AG09319 (cell line): ENCODE measurements around the gene GPR39.

Source experiments
- DNase-seq: peaks from one replicate; pipeline ENCODE4 v3.0.0-alpha.2; 2010; ENCODE audit warnings: low read depth; ENCODE audit errors: extremely low read depth
- TF ChIP-seq, protein P1 (sequence below): IDR thresholded peaks from 2 replicates; pipeline ENCODE4 v1.5.1; 2011; ENCODE audit warnings: low read depth, mild to moderate bottlenecking, inconsistent platforms, low read length, moderate library complexity

The GPR39 gene

DNA sequence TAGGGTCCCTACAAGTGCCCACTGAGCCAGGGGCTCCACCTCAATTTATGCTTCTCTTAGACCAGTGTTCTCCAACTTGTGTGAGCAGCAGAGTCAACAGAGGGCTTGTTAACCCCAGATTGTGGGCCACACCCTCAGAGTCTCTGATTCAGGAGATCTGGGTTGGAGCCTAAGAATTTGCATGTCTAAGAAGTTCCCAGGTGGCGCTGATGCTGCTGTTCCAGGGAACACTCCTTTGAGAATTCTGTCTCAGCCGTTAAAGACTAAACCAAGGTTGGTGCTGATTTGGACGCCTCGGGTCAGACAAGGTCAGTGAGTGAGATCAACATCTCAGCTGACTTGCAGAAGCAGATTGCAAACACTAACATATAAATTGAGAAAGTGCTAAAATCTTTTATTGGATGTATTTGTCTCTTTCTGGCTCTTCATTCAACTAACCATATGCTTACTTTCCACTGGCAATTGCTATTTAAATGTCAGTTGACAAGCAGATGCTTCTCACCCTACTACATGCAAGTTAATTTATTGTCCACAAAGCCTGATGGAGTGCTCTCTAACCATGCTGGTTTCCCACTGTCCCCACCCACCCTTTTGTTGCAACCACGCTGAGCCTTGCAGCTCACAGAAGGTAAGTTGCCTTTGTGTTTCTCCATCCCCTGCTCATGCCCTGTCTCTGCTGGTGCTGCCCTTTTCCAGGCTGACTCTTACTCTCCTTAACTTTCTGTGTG is 221.9 kb downstream of the GPR39 start:
- no peak for DNase-seq
- TF ChIP-seq, protein P1, sequence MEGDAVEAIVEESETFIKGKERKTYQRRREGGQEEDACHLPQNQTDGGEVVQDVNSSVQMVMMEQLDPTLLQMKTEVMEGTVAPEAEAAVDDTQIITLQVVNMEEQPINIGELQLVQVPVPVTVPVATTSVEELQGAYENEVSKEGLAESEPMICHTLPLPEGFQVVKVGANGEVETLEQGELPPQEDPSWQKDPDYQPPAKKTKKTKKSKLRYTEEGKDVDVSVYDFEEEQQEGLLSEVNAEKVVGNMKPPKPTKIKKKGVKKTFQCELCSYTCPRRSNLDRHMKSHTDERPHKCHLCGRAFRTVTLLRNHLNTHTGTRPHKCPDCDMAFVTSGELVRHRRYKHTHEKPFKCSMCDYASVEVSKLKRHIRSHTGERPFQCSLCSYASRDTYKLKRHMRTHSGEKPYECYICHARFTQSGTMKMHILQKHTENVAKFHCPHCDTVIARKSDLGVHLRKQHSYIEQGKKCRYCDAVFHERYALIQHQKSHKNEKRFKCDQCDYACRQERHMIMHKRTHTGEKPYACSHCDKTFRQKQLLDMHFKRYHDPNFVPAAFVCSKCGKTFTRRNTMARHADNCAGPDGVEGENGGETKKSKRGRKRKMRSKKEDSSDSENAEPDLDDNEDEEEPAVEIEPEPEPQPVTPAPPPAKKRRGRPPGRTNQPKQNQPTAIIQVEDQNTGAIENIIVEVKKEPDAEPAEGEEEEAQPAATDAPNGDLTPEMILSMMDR, result no peak

GRCh38 chr2:132640116-132640515 is 223.5 kb downstream of the GPR39 start:
- TF ChIP-seq, protein P1, result no peak
- DNase-seq, result no peak

DNA sequence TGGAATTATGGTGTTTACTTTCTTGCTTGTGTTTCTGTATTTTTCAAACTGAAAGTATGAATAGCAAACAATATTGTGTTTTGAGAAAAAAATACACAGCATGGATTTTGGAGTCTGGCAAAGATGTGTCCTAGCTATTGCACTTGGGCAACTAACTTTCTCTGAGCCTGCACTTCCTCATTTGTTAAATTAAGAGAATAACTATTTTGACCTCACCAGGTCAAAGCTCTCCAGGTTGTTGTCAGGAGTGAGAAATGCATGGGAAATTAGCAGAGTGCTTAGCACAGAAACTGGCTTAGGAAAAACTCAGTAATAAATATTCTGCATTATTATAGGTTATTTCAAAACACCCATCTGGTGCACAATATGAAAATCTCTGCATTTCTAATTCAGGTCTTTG is 225.2 kb downstream of the GPR39 start:
- no peak for DNase-seq
- TF ChIP-seq, protein P1, result no peak

GRCh38 chr2:132642415-132642814 is 225.8 kb downstream of the GPR39 start:
- no peak for DNase-seq

DNA sequence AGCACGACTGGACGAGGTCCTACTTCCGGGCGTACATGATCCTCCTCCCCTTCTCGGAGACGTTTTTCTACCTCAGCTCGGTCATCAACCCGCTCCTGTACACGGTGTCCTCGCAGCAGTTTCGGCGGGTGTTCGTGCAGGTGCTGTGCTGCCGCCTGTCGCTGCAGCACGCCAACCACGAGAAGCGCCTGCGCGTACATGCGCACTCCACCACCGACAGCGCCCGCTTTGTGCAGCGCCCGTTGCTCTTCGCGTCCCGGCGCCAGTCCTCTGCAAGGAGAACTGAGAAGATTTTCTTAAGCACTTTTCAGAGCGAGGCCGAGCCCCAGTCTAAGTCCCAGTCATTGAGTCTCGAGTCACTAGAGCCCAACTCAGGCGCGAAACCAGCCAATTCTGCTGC is 228.6 kb downstream of the GPR39 start:
- DNase-seq, result no peak
- TF ChIP-seq, protein P1, result no peak

More at GRCh38 chr2:132642415-132642814, 225.8 kb downstream of the GPR39 start:
- TF ChIP-seq, protein P1, result no peak

GRCh38 chr2:132645722-132646539 is 229.3 kb downstream of the GPR39 start:
- TF ChIP-seq, protein P1, result no peak
- DNase-seq, result no peak

DNA sequence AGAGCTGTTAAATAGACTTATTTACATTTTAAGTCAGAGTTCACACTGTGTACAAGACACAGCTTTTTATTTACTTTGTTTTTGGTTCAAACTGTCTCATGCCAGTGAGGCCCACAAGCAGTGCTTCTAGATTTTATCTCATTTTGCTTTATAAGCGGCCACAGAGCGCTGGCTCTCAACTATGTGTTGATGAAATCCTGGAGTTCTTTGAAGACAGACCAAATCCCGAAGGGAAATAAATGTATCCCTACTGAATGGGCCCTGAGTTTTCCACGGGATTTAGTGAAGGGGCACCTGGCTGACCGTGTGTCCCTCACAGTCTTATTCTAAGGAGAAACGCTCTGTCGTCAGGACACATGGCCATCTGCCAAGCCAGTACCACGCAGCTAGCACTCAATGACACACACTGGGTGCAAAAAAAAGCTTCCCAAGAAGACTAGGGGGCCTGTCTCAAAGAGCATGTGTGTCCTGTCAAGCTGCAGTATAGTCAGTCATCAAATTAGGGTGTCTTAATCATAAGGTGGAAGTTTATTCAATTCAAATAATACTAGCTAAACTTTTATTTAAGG is 230.0 kb downstream of the GPR39 start:
- no peak for DNase-seq
- TF ChIP-seq, protein P1, result no peak
